ENCODE results near the gene SAMM50.

DNA sequence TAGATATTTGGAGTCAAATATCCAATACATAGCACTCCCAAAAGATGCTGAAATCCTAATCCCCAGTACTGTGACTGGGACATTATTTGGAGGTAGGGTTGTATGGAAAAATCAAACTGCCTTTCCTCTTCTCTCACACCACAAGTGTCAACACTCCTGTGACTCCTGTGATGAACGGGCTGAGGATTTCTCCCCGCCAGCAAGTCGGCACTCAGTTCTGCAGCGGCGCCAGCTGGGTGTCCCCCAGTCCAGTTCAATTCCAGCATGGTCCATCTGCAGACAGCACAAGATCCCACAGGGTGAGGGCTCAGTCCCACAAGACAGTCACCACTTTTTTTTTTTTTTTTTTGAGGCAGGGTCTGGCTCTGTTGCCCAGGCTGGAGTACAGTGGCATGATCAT is 64.6 kb downstream of the SAMM50 start:
- TF ChIP-seq, protein P1, sequence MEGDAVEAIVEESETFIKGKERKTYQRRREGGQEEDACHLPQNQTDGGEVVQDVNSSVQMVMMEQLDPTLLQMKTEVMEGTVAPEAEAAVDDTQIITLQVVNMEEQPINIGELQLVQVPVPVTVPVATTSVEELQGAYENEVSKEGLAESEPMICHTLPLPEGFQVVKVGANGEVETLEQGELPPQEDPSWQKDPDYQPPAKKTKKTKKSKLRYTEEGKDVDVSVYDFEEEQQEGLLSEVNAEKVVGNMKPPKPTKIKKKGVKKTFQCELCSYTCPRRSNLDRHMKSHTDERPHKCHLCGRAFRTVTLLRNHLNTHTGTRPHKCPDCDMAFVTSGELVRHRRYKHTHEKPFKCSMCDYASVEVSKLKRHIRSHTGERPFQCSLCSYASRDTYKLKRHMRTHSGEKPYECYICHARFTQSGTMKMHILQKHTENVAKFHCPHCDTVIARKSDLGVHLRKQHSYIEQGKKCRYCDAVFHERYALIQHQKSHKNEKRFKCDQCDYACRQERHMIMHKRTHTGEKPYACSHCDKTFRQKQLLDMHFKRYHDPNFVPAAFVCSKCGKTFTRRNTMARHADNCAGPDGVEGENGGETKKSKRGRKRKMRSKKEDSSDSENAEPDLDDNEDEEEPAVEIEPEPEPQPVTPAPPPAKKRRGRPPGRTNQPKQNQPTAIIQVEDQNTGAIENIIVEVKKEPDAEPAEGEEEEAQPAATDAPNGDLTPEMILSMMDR (IDR thresholded peaks at IDR 0.05): no peak
- no peak for TF ChIP-seq EP300 (IDR thresholded peaks at IDR 0.05)
